ENCODE results near the gene POLR2H.
A peak's percentile ranks its signal among the peaks of the same experiment; 100 is the strongest.

The POLR2H gene

DNA sequence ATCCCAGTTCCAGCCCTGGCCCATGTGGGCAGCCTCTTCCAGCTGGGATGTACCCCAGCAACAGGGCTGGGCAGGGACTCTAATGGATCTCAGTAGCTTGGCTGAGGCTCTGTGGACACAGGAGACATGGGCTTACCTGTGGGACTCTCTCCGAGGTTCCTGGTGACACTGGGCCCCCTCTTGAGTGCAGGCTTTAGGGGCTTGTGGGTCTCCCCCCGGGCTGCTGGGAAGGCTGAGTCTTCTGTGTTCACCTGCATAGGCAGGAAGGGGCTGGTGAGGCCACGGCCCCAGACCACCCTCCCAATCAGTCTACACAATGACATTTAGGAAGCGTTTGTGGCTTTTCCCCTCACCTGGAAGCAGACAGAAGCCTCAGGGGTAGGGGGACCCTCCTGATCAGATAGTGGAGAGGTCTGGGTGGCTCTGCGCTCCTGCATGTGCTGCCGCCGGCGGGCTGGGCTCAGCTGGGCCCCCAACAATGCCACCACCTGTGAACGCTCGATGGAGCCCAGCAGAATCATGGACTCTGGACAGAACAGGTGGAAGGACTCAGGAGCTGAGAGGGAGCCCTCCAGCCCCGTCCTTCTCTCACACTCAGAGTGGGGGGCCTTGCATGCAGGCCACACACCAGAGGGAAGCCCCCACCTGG lies 8.5 kb upstream of the POLR2H start:
- CTCF ChIA-PET, result interaction anchor here (1.4 kb wide), 1 partner anchor 18 kb away, joined by 4 read pairs; no protein-coding TSS in a partner anchor
- no peak for DNase-seq (ENCODE audit: extremely low spot score)
- TF ChIP-seq CTBP1 (IDR thresholded peaks at IDR 0.05; ENCODE audit: borderline replicate concordance) (no peak), SUZ12 (IDR thresholded peaks at IDR 0.05) (no peak), ELF4 (IDR thresholded peaks at IDR 0.05) (no peak), LEF1 (IDR thresholded peaks at IDR 0.05; ENCODE audit: borderline replicate concordance) (no peak), NFRKB (IDR thresholded peaks at IDR 0.05) (no peak), BHLHE40 (IDR thresholded peaks at IDR 0.05; ENCODE audit: borderline replicate concordance) (no peak), TARDBP (IDR thresholded peaks at IDR 0.05) (no peak), SP1 (IDR thresholded peaks at IDR 0.05) (no peak), HDGF (IDR thresholded peaks at IDR 0.05; ENCODE audit: borderline replicate concordance) (no peak), FOXM1 (IDR thresholded peaks at IDR 0.05; ENCODE audit: borderline replicate concordance) (no peak), L3MBTL2 (conservative IDR thresholded peaks at IDR 0.05) (no peak)
- TF ChIP-seq, protein P1, sequence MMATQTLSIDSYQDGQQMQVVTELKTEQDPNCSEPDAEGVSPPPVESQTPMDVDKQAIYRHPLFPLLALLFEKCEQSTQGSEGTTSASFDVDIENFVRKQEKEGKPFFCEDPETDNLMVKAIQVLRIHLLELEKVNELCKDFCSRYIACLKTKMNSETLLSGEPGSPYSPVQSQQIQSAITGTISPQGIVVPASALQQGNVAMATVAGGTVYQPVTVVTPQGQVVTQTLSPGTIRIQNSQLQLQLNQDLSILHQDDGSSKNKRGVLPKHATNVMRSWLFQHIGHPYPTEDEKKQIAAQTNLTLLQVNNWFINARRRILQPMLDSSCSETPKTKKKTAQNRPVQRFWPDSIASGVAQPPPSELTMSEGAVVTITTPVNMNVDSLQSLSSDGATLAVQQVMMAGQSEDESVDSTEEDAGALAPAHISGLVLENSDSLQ (IDR thresholded peaks at IDR 0.05), result no peak
- POLR2A ChIA-PET, result no interaction called here

DNA sequence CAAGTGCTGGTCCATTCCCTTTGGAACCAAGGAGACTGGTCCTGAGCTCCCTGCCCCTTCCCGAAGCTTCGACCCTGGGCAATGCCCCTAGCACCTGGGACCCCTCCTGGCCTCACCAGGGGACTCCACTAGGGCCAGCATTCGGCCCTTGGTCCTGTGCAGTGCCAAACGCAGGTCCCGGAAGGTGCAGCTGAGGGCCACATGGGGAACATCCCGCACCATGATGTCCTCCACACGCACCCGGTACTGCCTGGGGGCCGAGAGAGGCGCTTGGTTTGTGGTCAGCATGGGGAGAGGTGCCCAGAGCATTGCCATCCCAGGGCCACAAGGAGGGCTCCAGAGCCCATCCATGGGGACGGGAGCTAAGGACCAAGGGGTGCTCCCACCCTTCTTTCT lies 8.0 kb upstream of the POLR2H start:
- TF ChIP-seq ELF4 (IDR thresholded peaks at IDR 0.05) (no peak), L3MBTL2 (conservative IDR thresholded peaks at IDR 0.05) (no peak), NFRKB (IDR thresholded peaks at IDR 0.05) (no peak), FOXM1 (IDR thresholded peaks at IDR 0.05; ENCODE audit: borderline replicate concordance) (no peak), HDGF (IDR thresholded peaks at IDR 0.05; ENCODE audit: borderline replicate concordance) (no peak), FOXA1 (IDR thresholded peaks at IDR 0.05) (no peak), SUZ12 (IDR thresholded peaks at IDR 0.05) (no peak), CTBP1 (IDR thresholded peaks at IDR 0.05; ENCODE audit: borderline replicate concordance) (no peak), ZNF384 (IDR thresholded peaks at IDR 0.05) (no peak), SP1 (IDR thresholded peaks at IDR 0.05) (no peak), FOXK2 (IDR thresholded peaks at IDR 0.05) (no peak), BHLHE40 (IDR thresholded peaks at IDR 0.05; ENCODE audit: borderline replicate concordance) (no peak), ARNT (IDR thresholded peaks at IDR 0.05) (no peak), TARDBP (IDR thresholded peaks at IDR 0.05) (no peak), LEF1 (IDR thresholded peaks at IDR 0.05; ENCODE audit: borderline replicate concordance) (no peak)
- TF ChIP-seq, protein P1 (IDR thresholded peaks at IDR 0.05), result no peak
- POLR2A ChIA-PET, result no interaction called here
- CTCF ChIA-PET, result interaction anchor here (1.4 kb wide), 1 partner anchor 18 kb away, joined by 4 read pairs; no protein-coding TSS in a partner anchor
- no peak for DNase-seq (ENCODE audit: extremely low spot score)

DNA sequence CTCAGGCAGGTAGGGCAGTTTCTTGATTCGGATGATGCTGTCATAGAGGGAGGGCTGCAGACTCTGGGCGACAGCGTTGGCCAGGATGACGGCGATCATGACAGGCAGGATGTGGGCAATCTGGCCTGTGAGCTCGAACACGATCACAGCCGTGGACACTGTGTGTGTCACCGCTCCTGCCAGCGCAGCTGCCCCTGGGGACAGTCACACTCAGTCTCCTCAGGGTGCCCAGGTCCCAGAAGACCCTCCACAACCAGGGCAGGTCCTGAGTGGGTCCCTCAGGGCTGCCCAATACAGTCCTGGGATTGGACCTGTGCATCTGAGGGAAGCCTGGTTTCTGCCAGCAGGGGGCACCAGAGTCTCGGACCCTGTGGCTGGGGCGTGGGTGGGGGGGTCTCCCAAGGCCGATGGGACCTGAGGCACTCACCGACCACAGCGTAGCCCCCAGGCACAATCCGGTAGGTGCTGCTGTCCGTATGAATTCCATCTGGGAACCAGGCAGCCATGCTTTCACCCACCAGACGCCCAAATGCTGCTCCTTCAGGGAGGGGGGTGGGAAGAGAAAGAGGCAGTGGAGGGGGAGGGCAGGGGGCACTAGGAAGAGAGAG lies 7.3 kb upstream of the POLR2H start:
- TF ChIP-seq ARNT (IDR thresholded peaks at IDR 0.05) (no peak), FOXA1 (IDR thresholded peaks at IDR 0.05) (no peak), ELF4 (IDR thresholded peaks at IDR 0.05) (no peak), LEF1 (IDR thresholded peaks at IDR 0.05; ENCODE audit: borderline replicate concordance) (no peak), CTBP1 (IDR thresholded peaks at IDR 0.05; ENCODE audit: borderline replicate concordance) (no peak), SP1 (IDR thresholded peaks at IDR 0.05) (no peak), TARDBP (IDR thresholded peaks at IDR 0.05) (no peak), HDGF (IDR thresholded peaks at IDR 0.05; ENCODE audit: borderline replicate concordance) (no peak), NFRKB (IDR thresholded peaks at IDR 0.05) (no peak), BHLHE40 (IDR thresholded peaks at IDR 0.05; ENCODE audit: borderline replicate concordance) (no peak), L3MBTL2 (conservative IDR thresholded peaks at IDR 0.05) (no peak), ZNF384 (IDR thresholded peaks at IDR 0.05) (no peak), FOXM1 (IDR thresholded peaks at IDR 0.05; ENCODE audit: borderline replicate concordance) (no peak)
- peak; percentile 62 for DNase-seq (ENCODE audit: extremely low spot score)
- ChIA-PET POLR2A (no interaction called here), CTCF (interaction anchor here (0.7 kb wide), 1 partner anchor 17 kb away, joined by 3 read pairs; no protein-coding TSS in a partner anchor)

DNA sequence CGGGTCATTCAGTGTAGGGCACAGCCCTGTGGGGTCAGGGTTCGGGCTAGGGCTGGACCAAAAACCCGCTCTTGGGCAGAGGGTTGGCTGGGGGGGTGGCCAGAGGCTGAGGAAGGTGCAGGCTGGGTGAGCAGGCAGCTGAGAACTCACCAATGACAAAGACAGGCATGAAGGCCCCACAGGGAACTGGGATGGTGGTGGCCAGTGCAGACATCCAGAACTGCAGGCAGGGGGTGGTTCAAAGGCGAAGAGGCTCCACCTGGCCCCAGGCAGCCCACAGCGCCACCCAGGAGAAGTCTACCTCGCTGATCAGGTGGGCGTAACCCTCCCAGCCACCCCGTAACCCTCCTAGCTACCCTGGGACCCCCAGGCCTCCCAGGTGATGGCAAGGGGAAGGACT lies 6.8 kb upstream of the POLR2H start:
- no peak for DNase-seq (ENCODE audit: extremely low spot score)
- POLR2A ChIA-PET, result no interaction called here
- TF ChIP-seq FOXM1 (IDR thresholded peaks at IDR 0.05; ENCODE audit: borderline replicate concordance) (no peak), BHLHE40 (IDR thresholded peaks at IDR 0.05; ENCODE audit: borderline replicate concordance) (no peak), LEF1 (IDR thresholded peaks at IDR 0.05; ENCODE audit: borderline replicate concordance) (no peak), FOXK2 (IDR thresholded peaks at IDR 0.05) (no peak), NFRKB (IDR thresholded peaks at IDR 0.05) (no peak), CTBP1 (IDR thresholded peaks at IDR 0.05; ENCODE audit: borderline replicate concordance) (no peak), HDGF (IDR thresholded peaks at IDR 0.05; ENCODE audit: borderline replicate concordance) (no peak), ZNF384 (IDR thresholded peaks at IDR 0.05) (no peak), ELF4 (IDR thresholded peaks at IDR 0.05) (no peak), L3MBTL2 (conservative IDR thresholded peaks at IDR 0.05) (no peak)
- CTCF ChIA-PET, result interaction anchor here (0.6 to 0.7 kb wide), 2 partner anchors 17 to 51 kb away, joined by 3 read pairs; no protein-coding TSS in a partner anchor

DNA sequence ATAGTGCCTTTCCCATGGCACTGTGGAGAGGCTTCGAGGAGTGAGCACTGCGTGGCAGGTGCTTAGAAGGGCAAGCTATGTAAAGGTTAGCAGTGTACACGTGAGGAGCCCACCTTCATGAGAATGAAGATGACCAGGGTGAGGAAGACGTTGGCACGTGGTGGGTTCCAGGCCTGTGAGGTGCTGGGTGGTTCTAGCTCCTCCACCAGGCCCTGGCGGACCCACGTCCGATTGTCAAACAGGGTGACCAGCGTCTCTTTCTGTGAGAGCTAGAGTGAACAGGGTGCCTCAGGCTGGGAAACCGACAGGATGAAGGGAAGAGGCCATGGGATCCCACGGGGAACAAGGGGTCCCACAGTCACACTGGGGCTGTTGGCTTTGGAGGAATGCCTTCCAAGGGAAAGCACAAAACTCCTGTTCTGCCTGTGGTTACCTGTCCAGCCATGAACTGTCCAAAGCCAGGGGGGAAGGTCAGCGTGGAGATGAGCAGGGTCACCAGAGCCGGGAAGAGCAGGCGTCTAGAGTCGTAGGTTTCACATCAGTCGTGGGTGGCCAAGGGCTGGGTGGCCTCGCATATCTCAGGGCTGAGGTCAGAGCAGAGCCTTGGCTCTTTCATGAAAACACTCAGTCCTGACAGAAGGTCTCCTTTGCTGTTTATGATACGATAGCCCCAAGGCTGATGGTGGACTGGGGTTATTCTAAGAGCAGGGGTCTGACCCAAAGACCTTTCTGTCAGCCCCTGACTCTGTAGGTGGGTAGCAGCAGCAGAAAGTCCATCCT lies 6.1 kb upstream of the POLR2H start:
- POLR2A ChIA-PET, result no interaction called here
- TF ChIP-seq HDGF (IDR thresholded peaks at IDR 0.05; ENCODE audit: borderline replicate concordance), result no peak
- TF ChIP-seq L3MBTL2 (conservative IDR thresholded peaks at IDR 0.05), result no peak
- no peak for TF ChIP-seq FOXA1 (IDR thresholded peaks at IDR 0.05)
- TF ChIP-seq BHLHE40 (IDR thresholded peaks at IDR 0.05; ENCODE audit: borderline replicate concordance), result no peak
- TF ChIP-seq ZNF384 (IDR thresholded peaks at IDR 0.05), result no peak
- no peak for TF ChIP-seq SUZ12 (IDR thresholded peaks at IDR 0.05)
- no peak for TF ChIP-seq TARDBP (IDR thresholded peaks at IDR 0.05)
- no peak for TF ChIP-seq NFRKB (IDR thresholded peaks at IDR 0.05)
- no peak for TF ChIP-seq LEF1 (IDR thresholded peaks at IDR 0.05; ENCODE audit: borderline replicate concordance)
- no peak for TF ChIP-seq SP1 (IDR thresholded peaks at IDR 0.05)
- TF ChIP-seq CTBP1 (IDR thresholded peaks at IDR 0.05; ENCODE audit: borderline replicate concordance), result no peak
- TF ChIP-seq ARNT (IDR thresholded peaks at IDR 0.05), result no peak
- no peak for TF ChIP-seq FOXM1 (IDR thresholded peaks at IDR 0.05; ENCODE audit: borderline replicate concordance)
- CTCF ChIA-PET, result interaction anchor here (0.6 to 0.7 kb wide), 2 partner anchors 16 to 52 kb away, joined by 3 read pairs; no protein-coding TSS in a partner anchor
- DNase-seq (ENCODE audit: extremely low spot score), result no peak

Data from HEK293T (cell line).